ENCODE data around the gene GAL3ST1. TPM values are rescaled to one million over a fixed set of nuclear protein-coding genes. Genes with fewer than 3 reads are reported as not detected.

The GAL3ST1 gene
- total RNA-seq, 1 experiment from 2014 or later = 2.1 TPM

DNA sequence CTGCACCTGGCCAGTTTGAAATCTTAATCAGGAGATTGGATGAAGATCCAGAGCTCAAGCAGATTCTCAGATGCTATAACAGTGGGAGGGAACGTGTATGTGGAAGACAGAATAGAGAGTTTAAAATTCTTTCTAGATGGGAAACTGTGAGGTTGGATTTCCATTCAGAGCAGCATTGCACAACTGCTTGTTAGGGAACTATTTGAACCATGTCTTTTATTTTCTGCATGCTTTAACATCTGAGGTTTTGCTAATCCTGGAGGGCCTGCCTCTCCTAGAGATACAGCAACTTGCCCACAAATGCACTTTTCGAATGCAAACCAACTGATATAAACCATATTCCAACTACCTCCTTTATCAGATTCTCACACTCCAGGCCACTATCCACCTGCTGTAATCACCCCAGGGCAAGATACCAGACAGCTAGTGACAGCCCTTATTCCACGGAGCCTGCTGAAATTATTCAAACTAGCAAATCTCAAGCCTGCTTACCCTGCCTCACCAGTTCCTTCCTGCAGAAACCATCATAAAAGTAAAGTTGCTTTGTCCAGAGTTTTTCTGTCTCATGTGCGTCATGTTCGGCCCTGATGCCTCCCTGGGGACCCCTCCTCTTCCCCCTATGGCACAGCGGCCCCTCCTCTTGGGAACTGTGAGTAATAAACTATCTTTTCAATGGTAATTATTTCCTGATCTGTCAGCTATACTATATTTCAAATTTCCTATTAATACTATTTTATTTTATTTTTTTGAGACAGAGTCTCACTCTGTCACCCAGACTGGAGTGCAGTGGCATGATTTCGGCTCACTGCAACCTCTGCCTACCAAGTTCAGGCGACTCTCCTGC, 50.6 kb downstream of the GAL3ST1 start:
- no peak overlapping the region for H3K4me3 ChIP-seq (replicated peaks in 1 of 2; ENCODE audit: low read depth in 1 of 2, low read length in 2 of 2)
- no peaks in the 10 kb centered on the region for H4K20me1 ChIP-seq (ENCODE audit: insufficient read depth)
- TF ChIP-seq TCF7L2 (IDR thresholded peaks at IDR 0.05; ENCODE audit: borderline replicate concordance, extremely low read depth, insufficient read depth, insufficient read length) = no peak
- no peak for TF ChIP-seq POLR2A (IDR thresholded peaks at IDR 0.05; ENCODE audit: borderline replicate concordance, extremely low read depth, insufficient read depth, insufficient read length)
- no peak for TF ChIP-seq POLR2AphosphoS5 (IDR thresholded peaks at IDR 0.05; ENCODE audit: low read depth, low read length)
- TF ChIP-seq EZH2phosphoT487 (IDR thresholded peaks at IDR 0.05; ENCODE audit: borderline replicate concordance) = no peak
- ChIA-PET CTCF (no interaction called here), POLR2A (no interaction called here), RAD21 (ENCODE audit: low non-redundant PET in 1 of 2, low total read pairs in 2 of 2, uncharacterized antibody in 2 of 2, unreplicated experiment in 2 of 2) (no interaction called here)
- no TSS peak for BruUV-seq (replicated peaks)
- intact Hi-C loops (cut with micrococcal nuclease) = no loop called here
- no peaks in the 10 kb centered on the region for H3K9me3 ChIP-seq (ENCODE audit: control insufficient read depth in 1 of 2, insufficient read depth in 1 of 2, low read depth in 1 of 2, low read length in 2 of 2)
- H3K4me2 ChIP-seq (ENCODE audit: low read length) = no peak overlapping the region
- no peaks in the 10 kb centered on the region for H3K4me1 ChIP-seq (ENCODE audit: control insufficient read depth in 1 of 2, insufficient read depth in 2 of 2, low read length in 2 of 2)
- no peak overlapping the region for H2AFZ ChIP-seq (ENCODE audit: low read depth, low read length, poor library complexity, severe bottlenecking)
- no peaks in the 10 kb centered on the region for H3K9me2 ChIP-seq (ENCODE audit: insufficient read depth)
- H3K9ac ChIP-seq (ENCODE audit: low read length) = no peak overlapping the region
- H3K79me2 ChIP-seq (ENCODE audit: insufficient read depth, low read length) = no peaks in the 10 kb centered on the region
- H3K36me3 ChIP-seq (ENCODE audit: control insufficient read depth in 1 of 2, insufficient read depth in 2 of 2, low read length in 2 of 2) = no peaks in the 10 kb centered on the region
- no peak overlapping the region for H3K27ac ChIP-seq (ENCODE audit: low read depth, low read length)
- ATAC-seq (no peak), DNase-seq (ENCODE audit: low read depth, low spot score) (no peak)
- H3K27me3 ChIP-seq (ENCODE audit: insufficient read depth, low read length) = no peaks in the 10 kb centered on the region

DNA sequence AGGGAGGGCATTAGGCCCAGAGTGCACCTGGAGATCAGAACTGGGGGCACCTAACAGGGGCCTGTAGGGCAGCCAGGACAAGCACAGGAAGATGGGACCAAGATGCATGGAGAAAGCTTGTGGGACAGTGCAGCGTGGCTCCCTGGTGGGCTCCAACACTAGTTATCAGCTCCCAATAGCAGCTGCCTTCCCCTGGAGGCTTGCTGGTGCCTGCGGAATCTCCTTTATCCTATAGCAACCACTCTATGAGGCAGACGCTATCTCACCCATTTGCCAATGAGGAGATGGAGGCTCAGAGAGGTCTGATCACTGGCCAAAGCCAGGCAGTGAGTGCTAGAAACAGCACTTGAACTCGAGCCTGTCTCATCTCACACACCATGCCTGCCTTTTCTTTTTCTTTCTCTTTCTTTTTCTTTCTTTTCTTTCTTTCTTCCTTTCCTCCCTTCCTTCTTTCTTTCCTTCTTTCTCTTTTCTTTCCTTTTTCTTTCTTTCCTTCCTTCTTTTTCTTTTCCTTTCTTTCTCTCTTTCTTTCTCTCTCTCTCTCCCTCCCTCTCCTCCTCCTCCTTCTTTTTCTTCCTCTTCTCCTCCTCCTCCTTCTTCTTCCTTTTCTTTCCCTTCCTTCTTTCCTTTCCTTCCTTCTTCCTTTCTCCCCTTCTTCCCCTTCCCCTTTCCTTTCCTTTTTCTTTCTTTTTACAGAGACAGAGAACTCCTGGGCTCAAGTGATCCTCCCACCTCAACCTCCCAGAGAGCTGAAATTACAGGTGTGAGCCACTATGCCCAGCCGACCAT, 52.9 kb downstream of the GAL3ST1 start:
- Histone ChIP-seq H3K27ac (ENCODE audit: low read depth, low read length) (no peak overlapping the region), H3K9me2 (ENCODE audit: insufficient read depth) (no peaks in the 10 kb centered on the region), H3K79me2 (ENCODE audit: insufficient read depth, low read length) (no peaks in the 10 kb centered on the region), H3K4me1 (ENCODE audit: control insufficient read depth in 1 of 2, insufficient read depth in 2 of 2, low read length in 2 of 2) (no peaks in the 10 kb centered on the region), H2AFZ (ENCODE audit: low read depth, low read length, poor library complexity, severe bottlenecking) (no peak overlapping the region), H3K9ac (ENCODE audit: low read length) (no peak overlapping the region), H3K36me3 (ENCODE audit: control insufficient read depth in 1 of 2, insufficient read depth in 2 of 2, low read length in 2 of 2) (no peaks in the 10 kb centered on the region), H3K4me3 (replicated peaks in 1 of 2; ENCODE audit: low read depth in 1 of 2, low read length in 2 of 2) (no peak overlapping the region), H3K27me3 (ENCODE audit: insufficient read depth, low read length) (no peaks in the 10 kb centered on the region), H4K20me1 (ENCODE audit: insufficient read depth) (no peaks in the 10 kb centered on the region), H3K4me2 (ENCODE audit: low read length) (no peak overlapping the region), H3K9me3 (ENCODE audit: control insufficient read depth in 1 of 2, insufficient read depth in 1 of 2, low read depth in 1 of 2, low read length in 2 of 2) (no peaks in the 10 kb centered on the region)
- RAD21 ChIA-PET (ENCODE audit: low non-redundant PET in 1 of 2, low total read pairs in 2 of 2, uncharacterized antibody in 2 of 2, unreplicated experiment in 2 of 2) = no interaction called here
- DNase-seq (ENCODE audit: low read depth, low spot score) (no peak), ATAC-seq (no peak)
- CTCF ChIA-PET = no interaction called here
- POLR2A ChIA-PET = no interaction called here
- intact Hi-C loops (cut with micrococcal nuclease) = no loop called here
- no TSS peak for BruUV-seq (replicated peaks)
- TF ChIP-seq FOSL1 (IDR thresholded peaks at IDR 0.05; ENCODE audit: low read depth) (no peak), EZH2 (IDR thresholded peaks at IDR 0.05) (no peak), YY1 (IDR thresholded peaks at IDR 0.05; ENCODE audit: extremely low read depth, insufficient replicate concordance, low read depth, low read length) (no peak), POLR2A (IDR thresholded peaks at IDR 0.05; ENCODE audit: borderline replicate concordance, extremely low read depth, insufficient read depth, insufficient read length) (no peak), ZFX (IDR thresholded peaks at IDR 0.05) (no peak), EGR1 (IDR thresholded peaks at IDR 0.05; ENCODE audit: low read depth) (no peak), TCF7L2 (IDR thresholded peaks at IDR 0.05; ENCODE audit: borderline replicate concordance, extremely low read depth, insufficient read depth, insufficient read length) (no peak), ZNF274 (IDR thresholded peaks at IDR 0.05; ENCODE audit: low read depth, low read length) (no peak), SP1 (IDR thresholded peaks at IDR 0.05; ENCODE audit: low read depth) (no peak), ELF1 (IDR thresholded peaks at IDR 0.05; ENCODE audit: borderline replicate concordance, low read depth) (no peak), CBX3 (IDR thresholded peaks at IDR 0.05; ENCODE audit: low read depth) (no peak)
- TF ChIP-seq, protein P1, sequence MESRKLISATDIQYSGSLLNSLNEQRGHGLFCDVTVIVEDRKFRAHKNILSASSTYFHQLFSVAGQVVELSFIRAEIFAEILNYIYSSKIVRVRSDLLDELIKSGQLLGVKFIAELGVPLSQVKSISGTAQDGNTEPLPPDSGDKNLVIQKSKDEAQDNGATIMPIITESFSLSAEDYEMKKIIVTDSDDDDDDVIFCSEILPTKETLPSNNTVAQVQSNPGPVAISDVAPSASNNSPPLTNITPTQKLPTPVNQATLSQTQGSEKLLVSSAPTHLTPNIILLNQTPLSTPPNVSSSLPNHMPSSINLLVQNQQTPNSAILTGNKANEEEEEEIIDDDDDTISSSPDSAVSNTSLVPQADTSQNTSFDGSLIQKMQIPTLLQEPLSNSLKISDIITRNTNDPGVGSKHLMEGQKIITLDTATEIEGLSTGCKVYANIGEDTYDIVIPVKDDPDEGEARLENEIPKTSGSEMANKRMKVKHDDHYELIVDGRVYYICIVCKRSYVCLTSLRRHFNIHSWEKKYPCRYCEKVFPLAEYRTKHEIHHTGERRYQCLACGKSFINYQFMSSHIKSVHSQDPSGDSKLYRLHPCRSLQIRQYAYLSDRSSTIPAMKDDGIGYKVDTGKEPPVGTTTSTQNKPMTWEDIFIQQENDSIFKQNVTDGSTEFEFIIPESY (IDR thresholded peaks at IDR 0.05; ENCODE audit: extremely low read depth, insufficient replicate concordance, low read length) = no peak
- TF ChIP-seq, protein P2, sequence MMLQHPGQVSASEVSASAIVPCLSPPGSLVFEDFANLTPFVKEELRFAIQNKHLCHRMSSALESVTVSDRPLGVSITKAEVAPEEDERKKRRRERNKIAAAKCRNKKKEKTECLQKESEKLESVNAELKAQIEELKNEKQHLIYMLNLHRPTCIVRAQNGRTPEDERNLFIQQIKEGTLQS (IDR thresholded peaks at IDR 0.05) = no peak
